NCI-H226 (cell line): ENCODE data around the gene TROAP.
"Not testable (repeated sequence)": the region's sequence is repeated elsewhere in the genome, so short reads cannot be mapped to it uniquely, and the experiment has no call there.

Experiments
- DNase-seq: peaks from one replicate; pipeline ENCODE4 v3.0.0-alpha.2; 2015

Gene TROAP, protein sequence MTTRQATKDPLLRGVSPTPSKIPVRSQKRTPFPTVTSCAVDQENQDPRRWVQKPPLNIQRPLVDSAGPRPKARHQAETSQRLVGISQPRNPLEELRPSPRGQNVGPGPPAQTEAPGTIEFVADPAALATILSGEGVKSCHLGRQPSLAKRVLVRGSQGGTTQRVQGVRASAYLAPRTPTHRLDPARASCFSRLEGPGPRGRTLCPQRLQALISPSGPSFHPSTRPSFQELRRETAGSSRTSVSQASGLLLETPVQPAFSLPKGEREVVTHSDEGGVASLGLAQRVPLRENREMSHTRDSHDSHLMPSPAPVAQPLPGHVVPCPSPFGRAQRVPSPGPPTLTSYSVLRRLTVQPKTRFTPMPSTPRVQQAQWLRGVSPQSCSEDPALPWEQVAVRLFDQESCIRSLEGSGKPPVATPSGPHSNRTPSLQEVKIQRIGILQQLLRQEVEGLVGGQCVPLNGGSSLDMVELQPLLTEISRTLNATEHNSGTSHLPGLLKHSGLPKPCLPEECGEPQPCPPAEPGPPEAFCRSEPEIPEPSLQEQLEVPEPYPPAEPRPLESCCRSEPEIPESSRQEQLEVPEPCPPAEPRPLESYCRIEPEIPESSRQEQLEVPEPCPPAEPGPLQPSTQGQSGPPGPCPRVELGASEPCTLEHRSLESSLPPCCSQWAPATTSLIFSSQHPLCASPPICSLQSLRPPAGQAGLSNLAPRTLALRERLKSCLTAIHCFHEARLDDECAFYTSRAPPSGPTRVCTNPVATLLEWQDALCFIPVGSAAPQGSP

DNA sequence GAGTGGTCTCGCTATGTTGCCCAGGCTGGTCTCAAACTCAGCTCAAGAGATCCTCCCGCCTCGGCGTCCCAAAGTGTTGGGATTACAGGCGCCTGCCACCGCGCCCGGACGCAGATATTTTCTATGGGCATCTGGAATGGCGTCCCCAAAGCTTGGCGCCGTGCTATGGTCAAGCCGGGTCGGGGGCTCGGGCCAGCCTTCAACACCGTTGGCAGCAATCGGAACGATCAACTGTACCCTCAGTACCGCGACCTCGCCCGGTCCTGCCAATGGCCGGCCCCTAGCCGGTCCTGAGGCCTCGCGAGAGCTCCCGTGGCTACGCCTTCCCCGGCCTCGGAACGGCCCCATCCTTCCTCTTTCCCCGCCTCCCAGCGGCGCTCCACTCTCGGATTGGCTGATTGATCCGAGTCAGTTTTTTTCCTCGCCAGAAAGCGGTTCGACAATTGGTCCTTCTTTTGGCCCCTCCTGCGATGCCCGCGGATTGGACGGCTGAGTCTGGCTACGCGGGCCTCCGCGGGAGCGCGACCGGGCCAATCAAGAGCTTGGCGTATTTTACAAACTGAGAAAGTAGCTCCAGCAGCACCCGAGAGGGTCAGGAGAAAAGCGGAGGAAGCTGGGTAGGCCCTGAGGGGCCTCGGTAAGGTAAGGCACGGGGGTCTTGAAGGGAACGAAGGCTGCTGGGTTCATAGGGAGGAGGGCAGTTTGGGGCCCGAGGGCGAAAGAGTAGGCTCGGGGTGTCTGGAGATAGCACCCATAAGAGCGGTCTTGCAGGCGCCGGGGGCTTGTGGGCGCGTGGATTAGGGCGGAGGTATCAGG is at the start of gene TROAP:
TROAP (plus strand) TSS at position 548 of the 816 bp plus-strand sequence. CDS start 354 bp downstream, outside the sequence.
- DNase-seq: peak; percentile 99

DNA sequence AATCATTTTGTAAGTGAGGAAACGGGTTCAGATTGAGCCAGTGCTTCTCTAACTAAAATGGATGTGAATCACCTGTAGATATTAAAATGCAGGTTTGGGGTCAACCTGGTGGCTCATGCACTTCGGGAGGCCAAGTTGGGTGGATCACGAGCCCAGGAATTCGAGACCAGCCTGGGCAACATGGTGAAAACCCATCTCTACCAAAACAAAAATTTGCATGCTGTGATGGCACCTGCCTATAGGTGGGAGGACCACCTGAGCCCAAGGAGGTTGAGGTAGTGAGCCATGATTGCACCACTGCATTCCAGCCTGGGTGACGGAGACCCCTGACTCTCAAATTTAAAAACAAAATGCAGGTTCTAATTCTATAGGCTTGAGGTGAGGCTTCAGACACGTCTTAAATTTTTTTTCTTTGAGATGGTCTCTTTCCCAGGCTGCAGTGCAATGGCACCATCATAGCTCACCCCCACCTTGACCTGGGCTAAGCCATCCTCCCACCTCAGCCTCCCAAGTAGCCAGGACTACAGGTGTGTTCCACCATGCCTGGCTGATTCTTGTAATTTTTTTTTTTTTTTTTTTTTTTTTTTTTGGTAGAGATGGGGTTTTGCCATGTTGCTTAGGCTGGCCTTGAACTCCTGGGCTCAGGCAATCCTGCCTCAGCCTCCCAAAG is 49.2 kb upstream of the TROAP start:
- DNase-seq: no peak

- no peak for DNase-seq
Measured at GRCh38 chr12:49274396-49275069, 48.5 kb upstream of the TROAP start.

GRCh38 chr12:49276304-49277290 is 46.5 kb upstream of the TROAP start:
- no peak for DNase-seq

DNA sequence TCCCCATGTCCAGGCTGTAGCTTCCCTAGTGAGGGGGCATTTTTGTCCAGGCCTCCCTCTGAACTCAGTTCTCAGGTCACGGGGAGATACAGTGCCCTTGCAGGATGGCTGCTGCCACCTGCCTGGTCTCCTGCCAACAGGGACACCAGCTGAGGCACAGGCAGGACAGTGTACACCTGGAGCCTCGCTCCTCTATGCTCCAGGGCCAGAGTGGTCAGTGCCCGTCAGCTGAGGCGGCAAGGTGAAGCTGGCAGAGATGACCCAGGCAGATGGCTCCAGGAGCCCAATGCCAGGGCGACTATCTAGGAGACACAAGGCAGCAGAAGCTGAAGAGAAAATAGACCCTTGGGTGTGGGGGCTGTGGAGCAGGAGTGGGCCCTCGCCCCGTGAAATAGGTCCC is 45.6 kb upstream of the TROAP start:
- DNase-seq: no peak

- DNase-seq: no peak
Measured at GRCh38 chr12:49279706-49280159, 43.3 kb upstream of the TROAP start.

- not testable (repeated sequence) for DNase-seq
Measured at GRCh38 chr12:49280545-49280944, 42.5 kb upstream of the TROAP start.

GRCh38 chr12:49282302-49282701 is 40.8 kb upstream of the TROAP start:
- no peak for DNase-seq

DNA sequence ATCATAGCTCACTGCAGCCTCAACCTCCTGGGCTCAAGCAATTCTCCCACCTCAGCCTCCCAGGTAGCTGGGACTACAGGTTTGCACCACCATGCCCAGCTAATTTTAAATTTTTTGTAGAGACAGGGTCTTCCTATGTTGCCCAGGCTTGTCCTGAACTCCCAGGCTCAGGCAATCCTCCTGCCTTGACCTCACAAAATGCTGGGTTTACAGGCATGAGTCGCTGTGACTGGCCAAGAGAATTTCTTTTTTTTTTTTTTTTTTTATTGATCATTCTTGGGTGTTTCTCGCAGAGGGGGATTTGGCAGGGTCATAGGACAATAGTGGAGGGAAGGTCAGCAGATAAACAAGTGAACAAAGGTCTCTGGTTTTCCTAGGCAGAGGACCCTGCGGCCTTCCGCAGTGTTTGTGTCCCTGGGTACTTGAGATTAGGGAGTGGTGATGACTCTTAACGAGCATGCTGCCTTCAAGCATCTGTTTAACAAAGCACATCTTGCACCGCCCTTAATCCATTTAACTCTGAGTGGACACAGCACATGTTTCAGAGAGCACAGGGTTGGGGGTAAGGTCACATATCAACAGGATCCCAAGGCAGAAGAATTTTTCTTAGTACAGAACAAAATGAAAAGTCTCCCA is 40.2 kb upstream of the TROAP start:
- not testable (repeated sequence) for DNase-seq

- no peak for DNase-seq
Measured at GRCh38 chr12:49283541-49284429, 39.3 kb upstream of the TROAP start.

DNA sequence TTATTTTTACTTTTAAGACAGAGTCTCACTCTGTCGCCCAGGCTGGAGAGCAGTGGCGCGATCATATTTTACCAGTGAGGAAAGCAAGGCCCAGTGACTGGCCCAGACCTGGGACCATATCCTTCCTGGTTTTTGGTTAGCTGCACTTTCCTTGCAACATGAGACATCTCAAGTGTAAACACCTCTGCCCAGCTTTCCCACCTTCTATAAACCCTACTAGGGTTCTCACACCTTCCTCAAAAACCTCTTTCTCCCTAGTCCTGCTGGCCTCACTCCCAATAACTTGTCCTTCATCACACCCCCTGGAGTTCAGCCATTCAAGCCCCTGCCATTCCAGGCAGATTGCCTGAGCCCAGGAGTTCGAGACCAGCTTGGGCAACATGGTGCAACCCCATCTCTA is 38.4 kb upstream of the TROAP start:
- no peak for DNase-seq

DNA sequence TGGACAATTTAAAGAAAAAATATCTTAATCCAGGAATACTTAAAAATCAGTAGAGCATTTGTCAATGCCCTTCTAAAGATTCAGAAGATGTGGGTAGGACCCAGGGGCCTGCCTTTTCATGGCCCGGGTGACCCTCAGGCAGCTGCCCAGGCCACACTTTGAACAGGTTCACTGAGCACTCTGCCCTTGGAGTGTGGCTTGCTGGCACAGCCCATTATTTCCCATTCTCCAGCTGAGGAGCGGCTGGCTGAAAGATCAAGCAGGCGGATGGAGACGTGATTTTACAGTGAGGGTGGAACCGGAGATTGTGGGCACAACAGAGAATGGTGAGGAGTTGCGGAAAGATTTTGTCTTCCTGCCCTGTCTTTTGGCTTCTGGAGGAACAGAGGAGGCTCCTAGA is 35.2 kb upstream of the TROAP start:
- no peak for DNase-seq

DNA sequence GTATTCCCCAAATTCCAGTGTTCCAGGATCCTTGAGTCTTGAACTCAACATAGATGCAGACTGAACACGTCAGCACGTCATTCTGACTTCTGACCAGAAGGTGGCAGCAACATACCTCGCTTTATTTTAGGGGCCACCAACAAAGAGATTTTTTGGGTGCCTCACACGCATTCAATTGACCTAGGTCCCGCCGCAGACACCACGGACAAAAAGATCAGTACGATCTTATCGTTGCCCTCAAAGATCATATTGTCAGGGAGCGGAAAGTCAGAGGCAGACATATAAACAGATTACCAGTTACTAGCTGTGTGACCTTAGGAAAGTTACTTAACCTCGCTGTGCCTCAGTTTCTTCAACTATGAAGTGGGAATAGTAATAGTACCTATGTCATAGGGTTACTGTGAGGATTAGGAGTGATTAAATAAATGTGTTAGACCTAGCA is 34.6 kb upstream of the TROAP start:
- DNase-seq: no peak

DNA sequence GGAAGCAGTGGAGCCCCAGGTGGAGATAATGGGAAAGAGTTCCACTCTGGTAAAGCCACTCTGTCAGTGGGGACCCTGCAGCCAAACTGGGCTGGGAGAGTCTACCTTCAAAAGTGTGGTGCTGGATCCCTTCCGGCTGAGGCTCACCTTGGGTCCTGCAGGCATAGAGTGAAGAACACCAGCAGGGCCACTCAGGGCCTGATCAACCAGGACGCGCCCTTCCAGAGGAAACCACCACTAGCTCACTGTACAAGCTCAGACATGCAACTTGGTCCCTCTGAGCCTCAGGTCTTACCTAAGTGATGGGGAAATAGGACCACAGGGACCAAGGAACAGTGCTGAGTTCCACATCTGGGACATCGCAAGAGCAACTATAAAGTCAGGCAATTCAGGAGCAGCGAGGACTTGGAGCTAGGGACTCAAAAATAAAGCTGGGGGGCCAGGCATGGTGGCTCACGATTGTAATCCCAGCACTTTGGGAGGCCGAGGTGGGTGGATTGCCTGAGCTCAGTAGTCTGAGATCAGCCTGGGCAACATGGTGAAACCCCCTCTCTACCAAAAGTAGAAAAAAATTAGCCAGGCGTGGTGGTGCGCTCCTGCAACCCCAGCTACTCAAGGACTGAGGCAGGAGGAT is 34.0 kb upstream of the TROAP start:
- DNase-seq: no peak

- DNase-seq: no peak
Measured at GRCh38 chr12:49292729-49293055, 30.4 kb upstream of the TROAP start.

- no peak for DNase-seq
Measured at GRCh38 chr12:49293056-49293956, 29.7 kb upstream of the TROAP start.

DNA sequence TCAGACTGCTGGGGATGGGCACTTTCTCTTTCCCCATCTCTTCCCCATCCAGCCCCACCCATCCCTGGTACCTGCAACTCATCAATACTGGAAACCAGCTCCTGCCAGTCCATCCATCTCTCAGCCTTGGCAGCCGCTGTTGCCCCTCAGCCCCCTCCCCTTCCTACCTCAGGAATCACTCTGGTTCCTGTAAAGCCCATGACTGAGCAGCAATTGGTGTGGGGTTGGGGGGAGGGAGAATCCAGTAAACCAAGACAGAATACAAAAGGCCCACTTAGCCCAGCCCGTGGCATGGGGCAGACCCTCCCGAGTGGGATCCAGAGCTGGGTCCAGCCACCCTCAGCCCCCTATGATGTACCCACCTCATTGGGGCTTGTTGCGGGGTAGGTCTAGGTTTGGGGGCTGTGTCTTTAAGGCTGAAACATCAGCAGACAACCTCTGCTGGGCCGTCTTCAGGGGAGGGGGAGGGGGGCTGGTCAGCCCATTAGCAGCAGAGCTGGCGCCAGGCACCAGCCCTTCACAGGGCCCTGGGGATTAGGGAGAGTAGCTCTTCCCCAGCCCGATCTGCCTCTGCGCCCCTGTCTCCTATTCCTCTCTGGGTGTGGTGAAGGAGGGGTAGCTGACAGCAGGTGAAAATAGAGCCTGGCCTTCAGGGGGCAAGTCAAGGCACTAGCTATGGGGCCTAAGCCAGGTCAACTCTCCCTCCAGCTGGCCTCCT is 28.8 kb upstream of the TROAP start:
- no peak for DNase-seq
